Esophagus muscularis mucosa (tissue), 4 donors: ENCODE data around the gene TM4SF20. TPM values are rescaled to one million over a fixed set of nuclear protein-coding genes. Genes with fewer than 3 reads are reported as not detected.

Experiments used
- DNase-seq: peaks from one replicate; pipeline ENCODE4 v3.0.0-alpha.2; 2017; ENCODE audit errors: extremely low spot score
- H3K27ac ChIP-seq, 4 donors: fragments of 200-600 bp; sonication (generic); replicated peaks in 1 of 4; 1 replicate in 3 of 4; 2 replicates in 1 of 4; pipeline ENCODE4 v1.5.1; 2016 to 2019; ENCODE audit warnings: mild to moderate bottlenecking in 1 of 4
- H3K27me3 ChIP-seq, 4 donors: fragments of 200-600 bp; sonication (generic); one replicate each; pipeline versions ENCODE4 v1.5.1 to v1.6.0; 2016 to 2019
- H3K36me3 ChIP-seq, 4 donors: fragments of 200-600 bp; sonication (generic); one replicate each; pipeline ENCODE4 v1.5.1; 2016 to 2019
- H3K4me1 ChIP-seq, 4 donors: fragments of 200-600 bp; sonication (generic); one replicate each; pipeline ENCODE4 v1.5.1; 2016 to 2019
- H3K4me3 ChIP-seq, 4 donors: fragments of 200-600 bp; sonication (generic); 1 replicate in 2 of 4; 2 replicates in 2 of 4; pipeline ENCODE4 v1.5.1; 2016 to 2019; ENCODE audit warnings: mild to moderate bottlenecking in 4 of 4, moderate library complexity in 1 of 4
- H3K9me3 ChIP-seq, 4 donors: fragments of 200-600 bp; sonication (generic); 1 replicate in 3 of 4; 2 replicates in 1 of 4; pipeline ENCODE4 v1.5.1; 2016 to 2019
- EP300 ChIP-seq: sonication (generic); formaldehyde crosslinking; IDR thresholded peaks from one replicate; pipeline ENCODE4 v1.6.1; 2017; ENCODE audit warnings: antibody characterized with exemption
- POLR2A ChIP-seq: fragments of 450-650 bp; IDR thresholded peaks from one replicate; pipeline ENCODE4 v1.6.1; 2017; ENCODE audit warnings: antibody characterized with exemption, moderate library complexity, mild to moderate bottlenecking, low read depth
- POLR2AphosphoS5 ChIP-seq, 2 donors: sonication (generic); formaldehyde crosslinking; IDR thresholded peaks; one replicate each; pipeline ENCODE4 v1.6.1; 2017; ENCODE audit warnings: antibody characterized with exemption in 2 of 2
- WGBS: methylation state at CpG from one replicate; pipeline ENCODE4 v1.1.5; 2018; 5-methylcytosine and 5-hydroxymethylcytosine counted together
- intact Hi-C: fragments of 100-400 bp; cut with DNase I; formaldehyde crosslinking; loops from one replicate; pipeline ENCODE4 v1.15.1; 2023
- total RNA-seq, 4 donors: library from RNA; depleted of rRNA; stranded (reverse); fragments of >200 nt; gene quantifications; one replicate each; pipeline versions ENCODE4 v1.1.0 to v1.2.1, GENCODE V29; 2016
- TF ChIP-seq, protein P1 (sequence below), 3 experiments: fragments of 200-600 bp in 2 of 3; fragments of 450-650 bp in 1 of 3; sonication (generic) in 2 of 3; IDR thresholded peaks; one replicate each; pipeline ENCODE4 v1.5.1; 2017 to 2019; ENCODE audit warnings: antibody characterized with exemption in 3 of 3, mild to moderate bottlenecking in 2 of 3, moderate library complexity in 1 of 3

Gene TM4SF20
- total RNA-seq, 4 donors from 2014 or later, result not detected

DNA sequence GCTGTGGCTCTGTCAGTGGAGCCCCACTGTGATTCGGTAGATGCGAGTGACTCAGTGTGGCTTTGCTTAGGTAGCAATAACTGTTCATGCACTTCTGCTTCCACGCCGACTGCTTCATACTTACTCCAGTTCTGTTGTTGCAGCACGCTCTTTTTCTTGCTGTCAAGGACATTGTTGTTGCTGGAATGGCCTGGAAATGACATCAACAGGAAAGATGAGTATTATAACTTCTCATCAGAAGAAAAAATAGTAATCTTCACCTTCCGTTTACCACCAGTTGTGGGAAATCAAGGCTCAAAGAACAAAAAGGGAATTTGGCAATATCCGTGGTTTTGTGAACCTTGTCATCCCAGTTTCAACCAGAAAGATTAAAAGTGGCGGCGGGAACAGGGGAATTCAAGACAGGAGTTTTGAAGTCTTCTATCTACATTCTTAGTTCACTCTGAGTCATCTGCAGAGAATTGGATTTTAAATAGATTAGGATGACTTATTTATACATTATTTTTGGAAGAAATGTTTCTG, 8.3 kb downstream of the TM4SF20 start:
- Histone ChIP-seq H3K9me3 (no peaks in the 10 kb centered on the region), H3K4me1 (peaks cover 0 to 14% (median 4%) of the 10 kb centered on the region in 4 donors), H3K36me3 (no peaks in the 10 kb centered on the region), H3K27ac (no peak overlapping the region), H3K4me3 (no peak overlapping the region), H3K27me3 (no peaks in the 10 kb centered on the region)
- WGBS, result 63% methylated on average over 9 of the region's 9 CpGs
- TF ChIP-seq, protein P1, sequence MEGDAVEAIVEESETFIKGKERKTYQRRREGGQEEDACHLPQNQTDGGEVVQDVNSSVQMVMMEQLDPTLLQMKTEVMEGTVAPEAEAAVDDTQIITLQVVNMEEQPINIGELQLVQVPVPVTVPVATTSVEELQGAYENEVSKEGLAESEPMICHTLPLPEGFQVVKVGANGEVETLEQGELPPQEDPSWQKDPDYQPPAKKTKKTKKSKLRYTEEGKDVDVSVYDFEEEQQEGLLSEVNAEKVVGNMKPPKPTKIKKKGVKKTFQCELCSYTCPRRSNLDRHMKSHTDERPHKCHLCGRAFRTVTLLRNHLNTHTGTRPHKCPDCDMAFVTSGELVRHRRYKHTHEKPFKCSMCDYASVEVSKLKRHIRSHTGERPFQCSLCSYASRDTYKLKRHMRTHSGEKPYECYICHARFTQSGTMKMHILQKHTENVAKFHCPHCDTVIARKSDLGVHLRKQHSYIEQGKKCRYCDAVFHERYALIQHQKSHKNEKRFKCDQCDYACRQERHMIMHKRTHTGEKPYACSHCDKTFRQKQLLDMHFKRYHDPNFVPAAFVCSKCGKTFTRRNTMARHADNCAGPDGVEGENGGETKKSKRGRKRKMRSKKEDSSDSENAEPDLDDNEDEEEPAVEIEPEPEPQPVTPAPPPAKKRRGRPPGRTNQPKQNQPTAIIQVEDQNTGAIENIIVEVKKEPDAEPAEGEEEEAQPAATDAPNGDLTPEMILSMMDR (IDR thresholded peaks at IDR 0.05), result no peak
- TF ChIP-seq EP300 (no peak), POLR2A (no peak), POLR2AphosphoS5 (IDR thresholded peaks at IDR 0.05) (peak in 1 of 2 donors; percentile 24)
- no peak for DNase-seq
- intact Hi-C loops, result no loop called here

DNA sequence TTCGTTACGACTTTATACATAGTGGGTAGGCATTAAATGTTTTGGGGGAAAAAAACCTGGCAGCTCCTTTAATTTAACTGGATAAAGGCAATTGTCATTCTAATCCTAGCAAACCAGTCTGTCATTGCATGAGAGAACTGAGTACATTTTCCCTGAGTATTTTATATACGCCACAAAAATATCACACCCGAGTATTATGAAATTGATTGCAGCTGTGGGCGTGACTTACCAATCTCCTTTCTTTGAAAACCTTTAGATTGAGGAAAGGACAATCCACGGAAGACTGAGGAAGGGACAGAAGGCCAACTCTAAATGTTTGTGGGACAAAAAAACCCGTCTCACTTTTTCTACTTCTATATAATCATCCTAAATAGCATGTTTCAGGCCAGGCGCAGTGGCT, 9.0 kb downstream of the TM4SF20 start:
- DNase-seq, result no peak
- TF ChIP-seq, protein P1 (IDR thresholded peaks at IDR 0.05), result no peak
- no peak for TF ChIP-seq POLR2A
- no peak for TF ChIP-seq EP300
- no peak for TF ChIP-seq POLR2AphosphoS5 (IDR thresholded peaks at IDR 0.05)
- intact Hi-C loops, result no loop called here
- Histone ChIP-seq H3K9me3 (no peaks in the 10 kb centered on the region), H3K4me1 (peaks cover 0 to 16% (median 4%) of the 10 kb centered on the region in 4 donors), H3K4me3 (no peak overlapping the region), H3K27ac (no peak overlapping the region), H3K36me3 (no peaks in the 10 kb centered on the region), H3K27me3 (no peaks in the 10 kb centered on the region)
- 82% methylated on average over 8 of the region's 8 CpGs for WGBS

DNA sequence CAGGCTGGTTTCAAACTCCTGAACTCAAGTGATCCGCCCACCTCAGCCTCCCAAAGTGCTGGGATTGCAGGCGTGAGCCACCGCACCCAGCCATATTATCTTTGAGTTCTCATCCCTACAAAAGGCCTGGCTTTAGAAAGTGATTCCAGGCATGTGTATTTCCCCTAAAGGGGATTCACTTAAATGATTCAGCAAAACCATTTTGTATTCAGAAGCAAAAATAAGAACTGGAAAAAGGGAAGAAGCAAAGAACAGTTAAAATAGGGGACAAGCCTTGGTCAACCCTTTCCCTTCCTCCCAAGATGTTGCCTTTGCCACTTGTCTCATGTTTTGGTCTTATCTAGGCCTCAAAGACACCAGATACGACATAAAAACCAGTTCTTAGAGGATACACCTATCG, 10.5 kb downstream of the TM4SF20 start:
- no peak overlapping the region for H3K27ac ChIP-seq
- no peak for DNase-seq
- no peaks in the 10 kb centered on the region for H3K27me3 ChIP-seq
- H3K9me3 ChIP-seq, result no peaks in the 10 kb centered on the region
- no peaks in the 10 kb centered on the region for H3K36me3 ChIP-seq
- TF ChIP-seq, protein P1 (IDR thresholded peaks at IDR 0.05), result no peak
- TF ChIP-seq EP300, result no peak
- TF ChIP-seq POLR2AphosphoS5 (IDR thresholded peaks at IDR 0.05), result no peak
- no peak for TF ChIP-seq POLR2A
- 85% methylated on average over 5 of the region's 5 CpGs for WGBS
- peaks cover 0 to 16% (median 4%) of the 10 kb centered on the region in 4 donors for H3K4me1 ChIP-seq
- H3K4me3 ChIP-seq, result no peak overlapping the region
- intact Hi-C loops, result no loop called here

DNA sequence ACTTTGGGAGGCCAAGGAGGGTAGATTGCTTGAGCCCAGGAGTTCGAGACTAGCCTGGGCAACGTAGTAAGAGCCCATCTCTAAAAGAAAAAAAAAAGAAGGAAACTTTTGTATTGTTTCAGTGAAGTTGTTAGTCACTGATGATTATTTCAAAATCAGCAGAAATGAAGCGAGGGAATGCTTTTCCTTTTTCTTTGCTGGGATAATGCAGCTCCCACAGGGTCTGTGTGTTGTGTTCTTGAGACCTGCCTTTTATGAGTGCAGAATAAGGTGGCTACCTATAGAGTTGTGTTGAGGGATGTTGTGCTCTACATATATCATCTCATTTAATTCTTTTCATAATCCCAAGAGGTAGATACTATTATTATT, 11.7 kb downstream of the TM4SF20 start:
- no peaks in the 10 kb centered on the region for H3K9me3 ChIP-seq
- no peak for DNase-seq
- peak overlapping the region in 1 of 4 donors; percentile 57 for H3K27ac ChIP-seq
- H3K4me1 ChIP-seq, result peaks cover 0 to 16% (median 4%) of the 10 kb centered on the region in 4 donors
- intact Hi-C loops, result no loop called here
- TF ChIP-seq, protein P1 (IDR thresholded peaks at IDR 0.05), result no peak
- TF ChIP-seq POLR2A (no peak), POLR2AphosphoS5 (IDR thresholded peaks at IDR 0.05) (no peak), EP300 (no peak)
- no peaks in the 10 kb centered on the region for H3K27me3 ChIP-seq
- H3K4me3 ChIP-seq, result no peak overlapping the region
- 70% methylated on average over 3 of the region's 3 CpGs for WGBS
- no peaks in the 10 kb centered on the region for H3K36me3 ChIP-seq
